PC-3 (cell line): ENCODE measurements around the gene ADGRV1. TPM values are rescaled to one million over a fixed set of nuclear protein-coding genes. Genes with fewer than 3 reads are reported as not detected.

Experiments
- ATAC-seq: fragments of 200-7000 bp; cut with Tn5 transposase; 2 replicates; pipeline ENCODE4 v1.9.1; 2020; ENCODE audit warnings: mild to moderate bottlenecking, moderate library complexity
- BruUV-seq: library from RNA; stranded (reverse); fragments of 400-500 nt; replicated peaks from 2 replicates; lab custom pipeline; 2021; lab: Mats Ljungman, UMichigan
- CTCF ChIA-PET: fragments of 300-600 bp; sonication (Branson Sonifier 250); formaldehyde crosslinking; loops from one replicate; lab custom pipeline; 2022; ENCODE audit warnings: antibody characterized with exemption; lab: Charles Lee
- POLR2A ChIA-PET: fragments of 300-600 bp; sonication (Branson Sonifier 250); formaldehyde crosslinking; loops from one replicate; lab custom pipeline; 2022; ENCODE audit warnings: antibody characterized with exemption; ENCODE audit not compliant: unreplicated experiment; lab: Charles Lee
- DNase-seq: peaks from one replicate; pipeline ENCODE4 v3.0.0-alpha.2; 2015
- H2AFZ ChIP-seq: fragments of 300-600 bp; sonication (generic); 2 replicates; pipeline ENCODE4 v1.6.0; 2016; ENCODE audit warnings: antibody characterized with exemption, low read length
- H3F3A ChIP-seq: fragments of 300-600 bp; sonication (generic); one replicate; pipeline ENCODE4 v1.6.0; 2017; ENCODE audit warnings: antibody characterized with exemption, low read length, control low read depth, mild to moderate bottlenecking; ENCODE audit not compliant: unreplicated experiment
- H3K27ac ChIP-seq: fragments of 300-600 bp; sonication (generic); 2 replicates; pipeline ENCODE4 v1.5.1; 2016; ENCODE audit warnings: mild to moderate bottlenecking, low read length
- H3K27me3 ChIP-seq: fragments of 300-600 bp; sonication (generic); 2 replicates; pipeline ENCODE4 v1.6.1; 2016; ENCODE audit warnings: low read length, mixed read lengths
- H3K36me3 ChIP-seq: fragments of 300-600 bp; sonication (generic); 2 replicates; pipeline ENCODE4 v1.6.1; 2016; ENCODE audit warnings: low read depth, mixed run types, low read length, mixed read lengths
- H3K4me1 ChIP-seq: fragments of 300-600 bp; sonication (generic); 2 replicates; pipeline ENCODE4 v1.5.1; 2016; ENCODE audit warnings: low read length; ENCODE audit not compliant: insufficient read depth
- H3K4me2 ChIP-seq: fragments of 300-600 bp; sonication (generic); 2 replicates; pipeline ENCODE4 v1.6.0; 2016; ENCODE audit warnings: low read length
- H3K4me3 ChIP-seq: fragments of 300-600 bp; sonication (generic); 2 replicates; pipeline ENCODE4 v1.5.1; 2016; ENCODE audit warnings: mild to moderate bottlenecking, low read length, mixed read lengths
- H3K79me2 ChIP-seq: fragments of 300-600 bp; sonication (generic); 2 replicates; pipeline ENCODE4 v1.6.1; 2017; ENCODE audit warnings: low read length, mixed read lengths
- H3K9ac ChIP-seq: fragments of 300-600 bp; sonication (generic); 2 replicates; pipeline ENCODE4 v1.6.0; 2016; ENCODE audit warnings: mild to moderate bottlenecking, low read length
- H3K9me2 ChIP-seq: fragments of 300-600 bp; sonication (generic); replicated peaks from 2 replicates; pipeline ENCODE4 v1.6.1; 2016; ENCODE audit warnings: mixed run types, low read length, mixed read lengths
- H3K9me3 ChIP-seq: fragments of 300-600 bp; sonication (generic); 2 replicates; pipeline ENCODE4 v1.6.1; 2016; ENCODE audit warnings: low read length, mixed read lengths
- H4K20me1 ChIP-seq: fragments of 300-600 bp; sonication (generic); 2 replicates; pipeline ENCODE4 v1.6.1; 2016; ENCODE audit warnings: low read length, mixed read lengths
- CTCF ChIP-seq: fragments of 300-600 bp; sonication (generic); conservative IDR thresholded peaks from 2 replicates; pipeline ENCODE4 v1.5.1; 2017; ENCODE audit warnings: antibody characterized with exemption, low read depth, mild to moderate bottlenecking, low read length
- EZH2 ChIP-seq: fragments of 300-600 bp; sonication (generic); IDR thresholded peaks from one replicate; pipeline ENCODE4 v1.6.1; 2017; ENCODE audit warnings: antibody characterized with exemption, mild to moderate bottlenecking, low read length; ENCODE audit not compliant: unreplicated experiment
- EZH2phosphoT487 ChIP-seq: fragments of 300-600 bp; sonication (generic); IDR thresholded peaks from 2 replicates; pipeline ENCODE4 v1.6.1; 2018; ENCODE audit warnings: mild to moderate bottlenecking, antibody characterized with exemption, low read length, borderline replicate concordance
- intact Hi-C: fragments of 100-400 bp; cut with micrococcal nuclease; formaldehyde crosslinking; loops from 2 replicates; pipeline ENCODE4 v1.9.0; 2023
- total RNA-seq: library from RNA; depleted of rRNA; stranded (reverse); fragments of >200 nt; gene quantifications from 2 replicates; pipeline ENCODE4 v1.2.3, GENCODE V29; 2014

ADGRV1 gene
- total RNA-seq, 1 experiment from 2014 or later, result 22.7 TPM

- CTCF ChIA-PET, result no interaction called here
- Histone ChIP-seq H3K9me2 (no peaks in the 10 kb centered on the region), H3K27me3 (no peaks in the 10 kb centered on the region), H3K9ac (no peak overlapping the region), H3F3A (no peaks in the 10 kb centered on the region), H3K4me3 (no peak overlapping the region), H3K4me2 (no peak overlapping the region), H3K4me1 (no peaks in the 10 kb centered on the region), H2AFZ (no peak overlapping the region), H3K79me2 (no peaks in the 10 kb centered on the region), H3K9me3 (no peaks in the 10 kb centered on the region), H3K27ac (no peak overlapping the region), H4K20me1 (no peaks in the 10 kb centered on the region), H3K36me3 (no peaks in the 10 kb centered on the region)
- POLR2A ChIA-PET, result no interaction called here
- ATAC-seq (no peak), DNase-seq (no peak)
- intact Hi-C loops, result no loop called here
- TF ChIP-seq EZH2, result no peak
- TF ChIP-seq EZH2phosphoT487, result no peak
- TF ChIP-seq CTCF, result no peak
- BruUV-seq, result no TSS peak
Measured at GRCh38 chr5:90690307-90690706, 131.7 kb downstream of the ADGRV1 start.

GRCh38 chr5:90691533-90691932, 132.9 kb downstream of the ADGRV1 start:
- Histone ChIP-seq H3F3A (no peaks in the 10 kb centered on the region), H3K79me2 (no peaks in the 10 kb centered on the region), H2AFZ (no peak overlapping the region), H3K36me3 (no peaks in the 10 kb centered on the region), H3K27me3 (no peaks in the 10 kb centered on the region), H3K9me3 (no peaks in the 10 kb centered on the region), H3K4me1 (no peaks in the 10 kb centered on the region), H4K20me1 (no peaks in the 10 kb centered on the region), H3K9ac (no peak overlapping the region), H3K27ac (no peak overlapping the region), H3K4me3 (no peak overlapping the region), H3K9me2 (no peaks in the 10 kb centered on the region), H3K4me2 (no peak overlapping the region)
- no peak for DNase-seq
- ChIA-PET POLR2A (no interaction called here), CTCF (no interaction called here)
- intact Hi-C loops, result no loop called here
- TF ChIP-seq CTCF, result no peak
- no peak for TF ChIP-seq EZH2
- ATAC-seq, result no peak
- BruUV-seq, result no TSS peak

GRCh38 chr5:90696153-90696552, 137.6 kb downstream of the ADGRV1 start:
- H3K79me2 ChIP-seq, result no peaks in the 10 kb centered on the region
- H3F3A ChIP-seq, result no peaks in the 10 kb centered on the region
- H3K4me1 ChIP-seq, result no peaks in the 10 kb centered on the region
- H3K36me3 ChIP-seq, result no peaks in the 10 kb centered on the region
- no peaks in the 10 kb centered on the region for H3K27me3 ChIP-seq
- H3K9ac ChIP-seq, result no peak overlapping the region
- BruUV-seq, result no TSS peak
- DNase-seq (no peak), ATAC-seq (no peak)
- no peak overlapping the region for H3K4me3 ChIP-seq
- H3K27ac ChIP-seq, result no peak overlapping the region
- no peaks in the 10 kb centered on the region for H3K9me3 ChIP-seq
- no peak overlapping the region for H3K4me2 ChIP-seq
- H3K9me2 ChIP-seq, result no peaks in the 10 kb centered on the region
- CTCF ChIA-PET, result no interaction called here
- POLR2A ChIA-PET, result no interaction called here
- no peak overlapping the region for H2AFZ ChIP-seq
- intact Hi-C loops, result no loop called here
- TF ChIP-seq CTCF (no peak), EZH2 (no peak), EZH2phosphoT487 (no peak)
- H4K20me1 ChIP-seq, result no peaks in the 10 kb centered on the region
